DMS153 treated with DMSO at 0.1 percent for 48 hours (cell line): Measurements from ENCODE around the gene RRM1.
"Not testable (repeated sequence)": the region's sequence is repeated elsewhere in the genome, so short reads cannot be mapped to it uniquely, and the experiment has no call there.

Experiments used
- DNase-seq: peaks from one replicate; lab custom pipeline; 2025; ENCODE audit not compliant: unreplicated experiment; lab: John Stamatoyannopoulos, UW

The RRM1 gene

DNA sequence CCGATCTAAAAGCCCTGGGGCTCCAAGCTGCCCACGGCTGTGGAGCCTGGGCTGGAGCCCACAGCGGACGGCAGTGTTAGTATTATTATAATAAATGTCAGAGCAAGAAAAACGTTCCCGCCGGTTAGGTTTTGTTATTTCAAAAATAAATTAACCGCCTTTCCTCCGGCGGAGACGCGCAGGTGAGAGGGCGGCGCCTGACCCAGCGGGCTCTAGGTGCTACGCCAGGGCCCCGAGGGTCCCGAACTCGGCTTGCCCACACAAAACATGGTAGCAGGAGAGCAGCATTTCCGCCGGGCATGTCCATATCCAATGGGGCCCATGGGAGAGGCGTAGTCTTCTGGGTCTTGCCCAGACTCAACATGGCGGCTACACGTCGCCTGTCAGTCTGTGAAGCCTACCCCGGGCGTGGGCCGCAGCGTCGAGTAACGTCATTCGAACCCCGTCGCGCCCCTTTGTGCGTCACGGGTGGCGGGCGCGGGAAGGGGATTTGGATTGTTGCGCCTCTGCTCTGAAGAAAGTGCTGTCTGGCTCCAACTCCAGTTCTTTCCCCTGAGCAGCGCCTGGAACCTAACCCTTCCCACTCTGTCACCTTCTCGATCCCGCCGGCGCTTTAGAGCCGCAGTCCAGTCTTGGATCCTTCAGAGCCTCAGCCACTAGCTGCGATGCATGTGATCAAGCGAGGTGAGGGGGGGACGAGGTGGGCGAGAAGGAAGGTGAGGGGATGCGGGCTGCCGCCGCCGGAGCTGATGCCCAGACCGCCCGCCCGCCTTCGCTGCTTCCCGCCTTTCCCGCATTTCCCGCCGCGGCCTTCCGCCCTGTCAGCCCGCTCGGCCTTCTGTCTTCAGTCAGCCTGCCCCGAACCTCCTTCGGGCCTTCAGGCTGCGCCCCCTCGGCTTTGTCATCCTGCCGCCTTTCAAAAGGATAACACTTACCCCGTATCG is at the start of gene RRM1:
TSS of gene RRM1 (plus strand) at position 452 of the 944 bp plus-strand sequence. CDS start at position 666, 214 bp downstream.
- peak; percentile 94 for DNase-seq

DNA sequence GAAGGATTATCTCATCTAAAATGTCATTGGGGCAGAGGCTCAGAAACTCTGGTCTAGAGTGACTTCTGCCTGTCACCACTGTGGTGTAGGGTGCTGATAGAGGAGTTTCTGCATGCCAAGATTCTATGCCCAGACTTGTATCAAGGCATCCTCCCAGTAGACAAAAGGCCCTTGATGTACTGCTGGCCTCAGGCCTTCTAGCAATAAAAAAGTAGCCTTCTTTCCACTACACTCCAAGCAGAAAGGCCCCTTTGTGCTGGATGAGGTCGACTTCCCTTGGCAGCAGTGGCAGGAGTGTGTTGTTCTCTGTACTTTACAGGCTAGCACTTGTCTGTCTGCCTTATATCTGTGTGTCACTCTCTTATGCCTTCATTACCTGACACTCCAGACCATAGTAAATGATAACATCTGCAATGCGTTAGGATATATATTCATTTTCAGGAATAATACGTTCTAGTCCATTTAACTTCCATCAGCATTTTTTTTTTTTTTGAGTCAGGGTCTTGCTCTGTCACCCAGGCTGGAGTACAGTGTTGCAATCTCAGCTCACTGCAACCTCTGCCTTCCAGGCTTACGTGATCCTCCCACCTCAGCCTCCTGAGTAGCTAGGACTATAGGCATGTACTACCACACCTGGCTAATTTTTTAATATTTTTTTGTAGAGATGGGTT is 49.5 kb upstream of the RRM1 start:
- no peak for DNase-seq

GRCh38 chr11:4048340-4048739 is 46.3 kb upstream of the RRM1 start:
- no peak for DNase-seq

GRCh38 chr11:4049006-4049405 is 45.6 kb upstream of the RRM1 start:
- DNase-seq, result no peak

DNA sequence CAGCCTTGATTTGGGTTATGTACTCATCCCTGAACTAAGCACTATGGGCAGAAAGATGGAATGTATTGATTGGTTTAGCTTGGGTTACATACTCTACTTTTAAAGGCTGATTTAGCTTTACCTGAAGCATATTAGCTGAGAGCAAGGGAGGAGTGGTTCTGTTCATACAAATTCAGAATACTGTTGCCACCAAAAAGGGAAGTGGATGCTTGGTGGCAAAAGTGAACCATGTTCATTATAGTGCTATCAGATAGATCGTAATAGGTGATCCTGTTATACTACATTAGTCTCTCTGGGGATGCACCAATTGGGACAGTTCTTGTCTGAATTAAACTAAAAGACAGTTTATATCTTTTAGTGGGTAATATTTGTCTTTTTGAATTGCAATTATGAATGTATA is 44.5 kb upstream of the RRM1 start:
- no peak for DNase-seq

- not testable (repeated sequence) for DNase-seq
Measured at GRCh38 chr11:4053200-4053599, 41.4 kb upstream of the RRM1 start.

GRCh38 chr11:4054643-4055042 is 40.0 kb upstream of the RRM1 start:
- DNase-seq, result no peak

DNA sequence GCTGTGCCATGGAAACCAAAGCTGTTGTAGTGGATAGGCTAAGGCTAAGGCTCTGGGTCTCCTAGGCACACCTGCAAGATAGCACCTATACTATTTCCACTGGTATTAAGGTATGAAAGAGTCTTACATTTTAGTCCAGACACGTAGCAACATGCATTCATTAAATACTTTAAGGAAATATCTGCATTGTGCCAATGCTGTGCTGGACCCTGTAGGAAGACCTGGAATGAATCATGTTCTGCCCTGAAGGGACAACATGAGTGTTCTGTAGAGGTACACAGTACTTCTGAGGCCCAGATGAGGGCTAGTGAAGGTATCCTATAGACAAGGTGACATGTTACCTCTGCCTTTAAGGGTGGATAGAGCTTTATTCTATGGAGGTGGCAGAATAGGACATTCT is 35.2 kb upstream of the RRM1 start:
- DNase-seq, result no peak

- DNase-seq, result no peak
Measured at GRCh38 chr11:4060182-4060923, 34.2 kb upstream of the RRM1 start.

GRCh38 chr11:4061700-4062099 is 32.9 kb upstream of the RRM1 start:
- DNase-seq, result no peak

DNA sequence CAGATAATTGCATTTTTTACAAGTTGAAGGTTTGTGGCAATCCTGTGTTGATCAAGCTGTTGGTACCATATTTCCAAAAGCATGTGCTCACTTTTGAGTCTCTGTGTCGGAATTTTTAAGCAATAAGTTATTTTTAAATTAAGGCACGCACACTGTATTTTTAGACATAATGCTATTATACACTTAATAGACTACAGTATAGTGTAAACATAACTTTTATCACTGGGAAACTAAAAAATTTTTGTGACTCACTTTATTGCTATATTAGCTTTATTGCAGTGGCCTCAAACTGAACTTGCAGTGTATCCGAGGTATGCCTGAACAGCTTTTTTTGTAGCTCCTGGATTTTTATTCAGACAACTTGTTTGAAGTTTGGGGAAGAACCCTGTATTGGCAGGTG is 31.3 kb upstream of the RRM1 start:
- DNase-seq, result no peak

- DNase-seq, result no peak
Measured at GRCh38 chr11:4064278-4064955, 30.2 kb upstream of the RRM1 start.

DNA sequence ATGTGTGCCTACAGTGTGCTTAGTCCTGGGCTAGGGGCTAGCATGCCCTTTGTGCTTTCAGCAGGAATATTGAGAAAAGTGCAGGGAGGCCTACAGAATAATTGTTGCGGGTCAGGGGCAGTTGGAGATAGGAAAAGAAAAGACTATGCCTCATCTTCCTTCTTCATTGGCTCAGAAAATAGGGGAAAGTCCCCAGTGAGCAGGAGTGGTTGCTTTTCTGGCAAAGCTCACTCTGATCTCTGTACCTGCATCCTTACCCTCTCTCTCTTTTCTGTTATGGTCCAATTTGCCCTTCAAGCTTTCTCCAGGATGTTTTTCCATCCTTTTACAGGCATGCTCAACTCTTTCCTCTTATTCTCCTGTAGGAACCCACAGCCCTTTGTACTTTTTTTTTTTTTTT is 29.5 kb upstream of the RRM1 start:
- DNase-seq, result no peak

GRCh38 chr11:4065601-4066377 is 28.8 kb upstream of the RRM1 start:
- no peak for DNase-seq

GRCh38 chr11:4066910-4067309 is 27.7 kb upstream of the RRM1 start:
- no peak for DNase-seq

GRCh38 chr11:4068962-4069361 is 25.6 kb upstream of the RRM1 start:
- DNase-seq, result no peak

GRCh38 chr11:4071325-4071724 is 23.3 kb upstream of the RRM1 start:
- DNase-seq, result no peak

- DNase-seq, result no peak
Measured at GRCh38 chr11:4071914-4072313, 22.7 kb upstream of the RRM1 start.

GRCh38 chr11:4072668-4073285 is 21.8 kb upstream of the RRM1 start:
- DNase-seq, result peak; percentile 77

DNA sequence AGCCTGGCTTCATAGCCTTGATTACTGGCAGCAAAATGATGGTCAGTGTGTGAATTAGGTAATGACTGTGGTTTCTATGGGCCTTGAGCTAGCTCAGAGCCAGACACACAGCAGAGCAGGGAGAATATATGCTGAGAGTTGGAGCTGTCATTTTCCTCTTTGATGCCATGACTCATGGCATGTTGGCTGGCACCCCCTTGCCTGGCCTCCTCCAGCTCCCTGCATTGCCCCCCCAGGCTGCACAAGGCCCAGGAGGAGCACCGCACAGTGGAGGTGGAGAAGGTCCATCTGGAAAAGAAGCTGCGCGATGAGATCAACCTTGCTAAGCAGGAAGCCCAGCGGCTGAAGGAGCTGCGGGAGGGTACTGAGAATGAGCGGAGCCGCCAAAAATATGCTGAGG is 20.3 kb upstream of the RRM1 start:
- DNase-seq, result no peak
